SK-N-SH (cell line): ENCODE measurements around the gene IRAK3. TPM values are rescaled to one million over a fixed set of nuclear protein-coding genes. Genes with fewer than 3 reads are reported as not detected.

Experiments
- CTCF ChIA-PET: fragments of 300-600, 350-600 bp; formaldehyde crosslinking; extraction: SDS; loops from one replicate; lab custom pipeline; 2021; lab: Yijun Ruan, JAX
- POLR2A ChIA-PET: fragments of 350-600 bp; sonication (Branson Sonifier 250); formaldehyde crosslinking; extraction: SDS; loops from one replicate; lab custom pipeline; 2020; ENCODE audit warnings: antibody characterized with exemption, inconsistent platforms; lab: Yijun Ruan, JAX
- DNase-seq: peaks from one replicate; pipeline ENCODE4 v3.0.0; 2012
- H2AFZ ChIP-seq: fragments of 200-600 bp; sonication (generic); 2 replicates; pipeline ENCODE4 v1.8.1; 2016; ENCODE audit warnings: antibody characterized with exemption, mild to moderate bottlenecking, low read depth
- H3F3A ChIP-seq: fragments of 200-600 bp; sonication (generic); replicated peaks from 2 replicates; pipeline ENCODE3; 2016; ENCODE audit warnings: antibody characterized with exemption, mild to moderate bottlenecking; ENCODE audit not compliant: insufficient read depth
- H3K27ac ChIP-seq, 2 experiments: fragments of 200-500 bp in 1 of 2; fragments of 200-600 bp in 1 of 2; sonication (Bioruptor generic) in 1 of 2; sonication (generic), shearing (Covaris generic) in 1 of 2; 2 replicates each; pipeline versions ENCODE4 v1.5.1 to v1.6.1; 2014 to 2016; ENCODE audit warnings: low read depth in 2 of 2, inconsistent platforms in 1 of 2, low read length in 1 of 2, mild to moderate bottlenecking in 1 of 2, mixed read lengths in 1 of 2
- H3K27me3 ChIP-seq: fragments of 200-600 bp; sonication (generic), shearing (Covaris generic); 2 replicates; pipeline ENCODE4 v1.6.1; 2016; ENCODE audit warnings: mixed run types; ENCODE audit not compliant: insufficient read depth
- H3K36me3 ChIP-seq, 2 experiments: fragments of 200-500 bp in 1 of 2; fragments of 200-600 bp in 1 of 2; sonication (Bioruptor generic) in 1 of 2; sonication (generic) in 1 of 2; replicated peaks in 1 of 2; 2 replicates each; pipeline versions ENCODE3 to v1.5.1; 2014 to 2016; ENCODE audit warnings: low read length in 1 of 2, mild to moderate bottlenecking in 1 of 2; ENCODE audit not compliant: insufficient read depth in 2 of 2, control insufficient read depth in 1 of 2
- H3K4me1 ChIP-seq, 2 experiments: fragments of 200-500 bp in 1 of 2; fragments of 200-600 bp in 1 of 2; sonication (Bioruptor generic) in 1 of 2; sonication (generic), shearing (Covaris generic) in 1 of 2; 2 replicates each; pipeline versions ENCODE4 v1.5.1 to v1.6.1; 2014 to 2016; ENCODE audit warnings: low read depth in 1 of 2, low read length in 1 of 2, mixed run types in 1 of 2; ENCODE audit not compliant: insufficient read depth in 2 of 2, control insufficient read depth in 1 of 2
- H3K4me2 ChIP-seq: fragments of 200-600 bp; sonication (generic), shearing (Covaris generic); 2 replicates; pipeline ENCODE4 v1.6.1; 2017; ENCODE audit warnings: mixed run types
- H3K4me3 ChIP-seq, 2 experiments: fragments of 200-500 bp in 1 of 2; fragments of 200-600 bp in 1 of 2; sonication (Bioruptor generic) in 1 of 2; sonication (generic), shearing (Covaris generic) in 1 of 2; 2 replicates each; pipeline versions ENCODE4 v1.5.1 to v1.8.1; 2014 to 2016; ENCODE audit warnings: low read depth in 2 of 2, inconsistent platforms in 1 of 2, low read length in 1 of 2, mild to moderate bottlenecking in 1 of 2, mixed read lengths in 1 of 2, moderate library complexity in 1 of 2
- H3K79me2 ChIP-seq: fragments of 200-600 bp; sonication (generic); 2 replicates; pipeline ENCODE4 v1.8.1; 2017; ENCODE audit warnings: mild to moderate bottlenecking; ENCODE audit not compliant: insufficient read depth
- H3K9ac ChIP-seq: fragments of 200-600 bp; sonication (generic); 2 replicates; pipeline ENCODE4 v1.6.1; 2017; ENCODE audit warnings: mixed run types
- H3K9me2 ChIP-seq: fragments of 200-600 bp; sonication (generic); 2 replicates; pipeline ENCODE4 v1.6.1; 2017; ENCODE audit warnings: mixed run types
- H3K9me3 ChIP-seq: fragments of 200-600 bp; sonication (generic); 2 replicates; pipeline ENCODE4 v1.6.1; 2017; ENCODE audit warnings: mixed run types, mild to moderate bottlenecking, moderate library complexity
- H4K20me1 ChIP-seq: fragments of 200-600 bp; sonication (generic); 2 replicates; pipeline ENCODE4 v1.6.1; 2017; ENCODE audit warnings: mild to moderate bottlenecking, mixed run types; ENCODE audit not compliant: insufficient read depth
- CHD2 ChIP-seq: fragments of 150-350 bp; IDR thresholded peaks from 2 replicates; pipeline ENCODE4 v1.6.1; 2018; ENCODE audit warnings: low read length; ENCODE audit not compliant: partially characterized antibody
- CTCF ChIP-seq: fragments of 200-600 bp; sonication (generic); IDR thresholded peaks from 2 replicates; pipeline ENCODE4 v1.6.1; 2017; ENCODE audit warnings: antibody characterized with exemption, mild to moderate bottlenecking, moderate library complexity
- EP300 ChIP-seq, 2 experiments: IDR thresholded peaks; 2 replicates each; pipeline versions ENCODE4 v1.4.0 to v1.6.1; 2012; ENCODE audit warnings: borderline replicate concordance in 1 of 2, low read depth in 1 of 2, low read length in 1 of 2
- EZH2phosphoT487 ChIP-seq: fragments of 200-600 bp; sonication (generic); IDR thresholded peaks from 2 replicates; pipeline ENCODE4 v1.6.1; 2017; ENCODE audit warnings: low read depth, mixed run types, mild to moderate bottlenecking, antibody characterized with exemption, moderate library complexity, borderline replicate concordance
- FOSL2 ChIP-seq: IDR thresholded peaks from 2 replicates; pipeline ENCODE4 v1.4.0; 2012; ENCODE audit warnings: low read depth, mild to moderate bottlenecking, moderate library complexity, borderline replicate concordance
- FOXJ3 ChIP-seq: sonication (generic); formaldehyde crosslinking; IDR thresholded peaks from 2 replicates; pipeline ENCODE4 v1.5.1; 2020; ENCODE audit warnings: mild to moderate bottlenecking, missing genetic modification reagents
- FOXM1 ChIP-seq: IDR thresholded peaks from 2 replicates; pipeline ENCODE4 v1.4.0; 2012; ENCODE audit warnings: low read depth, mild to moderate bottlenecking
- IRF3 ChIP-seq: fragments of 150-350 bp; IDR thresholded peaks from 2 replicates; pipeline ENCODE4 v1.6.1; 2016; ENCODE audit warnings: mild to moderate bottlenecking, low read depth, low read length
- MXI1 ChIP-seq: IDR thresholded peaks from 2 replicates; pipeline ENCODE4 v1.6.1; 2012; ENCODE audit warnings: mild to moderate bottlenecking, low read depth, low read length, improper control_type of control experiment
- NFIC ChIP-seq: IDR thresholded peaks from 2 replicates; pipeline ENCODE4 v1.4.0; 2012; ENCODE audit warnings: borderline replicate concordance
- RCOR1 ChIP-seq: fragments of 150-350 bp; IDR thresholded peaks from 2 replicates; pipeline ENCODE4 v1.6.1; 2017; ENCODE audit warnings: antibody characterized with exemption, low read length
- REST ChIP-seq: IDR thresholded peaks from 2 replicates; pipeline ENCODE4 v1.6.1; 2012; ENCODE audit warnings: mild to moderate bottlenecking, low read depth, low read length, moderate library complexity
- RFX5 ChIP-seq: IDR thresholded peaks from 2 replicates; pipeline ENCODE4 v1.6.1; 2012; ENCODE audit warnings: mild to moderate bottlenecking, improper control_type of control experiment, low read length
- RXRA ChIP-seq: IDR thresholded peaks from 2 replicates; pipeline ENCODE4 v1.4.0; 2012; ENCODE audit warnings: low read depth, mild to moderate bottlenecking, borderline replicate concordance
- SMC3 ChIP-seq: IDR thresholded peaks from 2 replicates; pipeline ENCODE4 v1.6.1; 2012; ENCODE audit warnings: low read depth, low read length, improper control_type of control experiment
- TEAD4 ChIP-seq: IDR thresholded peaks from 2 replicates; pipeline ENCODE4 v1.4.0; 2012; ENCODE audit warnings: mild to moderate bottlenecking, borderline replicate concordance; ENCODE audit not compliant: insufficient read depth
- USF1 ChIP-seq: IDR thresholded peaks from 2 replicates; pipeline ENCODE4 v1.4.0; 2012; ENCODE audit warnings: low read depth, borderline replicate concordance
- USF2 ChIP-seq: fragments of 150-350 bp; IDR thresholded peaks from 2 replicates; pipeline ENCODE4 v1.6.1; 2017; ENCODE audit warnings: antibody characterized with exemption, low read length, low read depth, borderline replicate concordance
- YY1 ChIP-seq: IDR thresholded peaks from 2 replicates; pipeline ENCODE4 v1.4.0; 2012; ENCODE audit warnings: low read depth, mild to moderate bottlenecking
- ZBTB33 ChIP-seq: IDR thresholded peaks from 2 replicates; pipeline ENCODE4 v1.4.0; 2012; ENCODE audit warnings: low read depth, borderline replicate concordance
- WGBS: methylation state at CpG from one replicate; pipeline ENCODE4 v1.1.6; 2017; ENCODE audit warnings: low lambda C conversion rate; 5-methylcytosine and 5-hydroxymethylcytosine counted together
- polyA plus RNA-seq, 3 experiments: library from polyadenylated mRNA; depleted of rRNA; stranded (reverse); fragments of >200 nt; gene quantifications; 2 replicates each; pipeline ENCODE4 v1.2.3, GENCODE V29; 2012

IRAK3 gene
- polyA plus RNA-seq, 1 of the 3 experiments (the other 2 are of a cell fraction), result not detected

- TF ChIP-seq ZBTB33, result no peak
- no peak for TF ChIP-seq SMC3
- no peak for TF ChIP-seq REST
- TF ChIP-seq EP300 (IDR thresholded peaks at IDR 0.05; ENCODE audit: borderline replicate concordance in 1 of 2, low read depth in 1 of 2, low read length in 1 of 2), result no peak
Measured at GRCh38 chr12:66290716-66291200, 101.7 kb downstream of the IRAK3 start (continued).

- H3K4me1 ChIP-seq, result no peaks in the 10 kb centered on the region
- H3K9ac ChIP-seq, result no peak overlapping the region
- H3K79me2 ChIP-seq, result no peaks in the 10 kb centered on the region
- H3K27ac ChIP-seq, result no peak overlapping the region
- ChIA-PET POLR2A (no interaction called here), CTCF (no interaction called here)
- no peaks in the 10 kb centered on the region for H3K9me3 ChIP-seq
- H3K27me3 ChIP-seq, result 0 out of 2 replicates have a peak, but pooled peaks cover 5% of the 10 kb centered on the region
- H3K4me3 ChIP-seq, result no peak overlapping the region
- DNase-seq, result no peak
- no peaks in the 10 kb centered on the region for H3K9me2 ChIP-seq
- H4K20me1 ChIP-seq, result no peaks in the 10 kb centered on the region
- TF ChIP-seq MXI1 (no peak), FOSL2 (no peak), FOXJ3 (no peak), USF2 (no peak), CTCF (no peak), CHD2 (no peak), IRF3 (no peak), USF1 (no peak), RCOR1 (no peak), EZH2phosphoT487 (no peak), RXRA (no peak), NFIC (no peak), FOXM1 (no peak), RFX5 (no peak), TEAD4 (no peak), YY1 (no peak)
- no peak overlapping the region for H3K4me2 ChIP-seq
- no peaks in the 10 kb centered on the region for H3K36me3 ChIP-seq
- 60% methylated on average over 1 of the region's 1 CpG for WGBS
- H3F3A ChIP-seq, result peaks cover 4% of the 10 kb centered on the region
- H2AFZ ChIP-seq, result no peak overlapping the region
Measured at GRCh38 chr12:66296176-66296683, 107.2 kb downstream of the IRAK3 start.
